Neural cell (in vitro differentiated cells): Measurements from ENCODE around the gene SNCAIP. TPM values are rescaled to one million over a fixed set of nuclear protein-coding genes. Genes with fewer than 3 reads are reported as not detected.

Experiments
- H2AFZ ChIP-seq: fragments of 200-600, 300-800 bp; sonication (generic), shearing (Covaris generic); 2 replicates; pipeline ENCODE4 v1.6.0; 2014; ENCODE audit warnings: low read depth, mild to moderate bottlenecking, antibody characterized with exemption, low read length, moderate library complexity
- H3F3A ChIP-seq: fragments of 200-600 bp; shearing (Covaris generic); 2 replicates; pipeline ENCODE4 v1.6.1; 2016; ENCODE audit warnings: mild to moderate bottlenecking, moderate library complexity, mixed read lengths, antibody characterized with exemption, low read length; ENCODE audit not compliant: insufficient read depth, poor library complexity, severe bottlenecking
- H3K27ac ChIP-seq: fragments of 200-600, 300-800 bp; sonication (generic), shearing (Covaris generic); 2 replicates; pipeline ENCODE4 v1.5.1; 2014; ENCODE audit warnings: mild to moderate bottlenecking, low read length, moderate library complexity
- H3K27me3 ChIP-seq: fragments of 300-800, 200-600 bp; sonication (generic), shearing (Covaris generic); 2 replicates; pipeline ENCODE4 v1.6.0; 2014; ENCODE audit warnings: mild to moderate bottlenecking, low read depth, low read length, moderate library complexity; ENCODE audit not compliant: insufficient read depth
- H3K36me3 ChIP-seq: fragments of 300-800, 200-600 bp; sonication (generic), shearing (Covaris generic); 2 replicates; pipeline ENCODE4 v1.5.1; 2014; ENCODE audit warnings: mild to moderate bottlenecking, antibody characterized with exemption, low read length, moderate library complexity; ENCODE audit not compliant: insufficient read depth
- H3K4me2 ChIP-seq: fragments of 300-800, 200-600 bp; sonication (generic), shearing (Covaris generic); 2 replicates; pipeline ENCODE4 v1.6.0; 2014; ENCODE audit warnings: mild to moderate bottlenecking, low read length
- H3K4me3 ChIP-seq: fragments of 300-800, 200-600 bp; sonication (generic), shearing (Covaris generic); 2 replicates; pipeline ENCODE4 v1.5.1; 2014; ENCODE audit warnings: mild to moderate bottlenecking, low read length, moderate library complexity
- H3K79me2 ChIP-seq: fragments of 200-600 bp; shearing (Covaris generic); replicated peaks from 2 replicates; pipeline ENCODE4 v1.6.0; 2014; ENCODE audit warnings: mild to moderate bottlenecking, low read length, moderate library complexity; ENCODE audit not compliant: insufficient read depth
- H3K9ac ChIP-seq: fragments of 300-800, 200-600 bp; sonication (generic), shearing (Covaris generic); 2 replicates; pipeline ENCODE4 v1.6.1; 2016; ENCODE audit warnings: mild to moderate bottlenecking, low read length, mixed read lengths
- H3K9me2 ChIP-seq: fragments of 200-600 bp; shearing (Covaris generic); 2 replicates; pipeline ENCODE4 v1.6.1; 2016; ENCODE audit warnings: mild to moderate bottlenecking, low read length, mixed read lengths; ENCODE audit not compliant: insufficient read depth
- H3K9me3 ChIP-seq: fragments of 200-600, 300-800 bp; sonication (generic), shearing (Covaris generic); 2 replicates; pipeline ENCODE4 v1.6.1; 2016; ENCODE audit warnings: mild to moderate bottlenecking, mixed run types, low read length, moderate library complexity, mixed read lengths
- H4K20me1 ChIP-seq: fragments of 200-600 bp; shearing (Covaris generic); 2 replicates; pipeline ENCODE4 v1.6.1; 2016; ENCODE audit warnings: mild to moderate bottlenecking, mixed run types; ENCODE audit not compliant: insufficient read depth
- CTCF ChIP-seq: fragments of 450-650 bp; IDR thresholded peaks from 2 replicates; pipeline ENCODE4 v1.5.1; 2014; ENCODE audit warnings: antibody characterized with exemption, mild to moderate bottlenecking, moderate library complexity; ENCODE audit not compliant: poor library complexity, severe bottlenecking
- EP300 ChIP-seq: fragments of 450-650 bp; conservative IDR thresholded peaks from 2 replicates; pipeline ENCODE4 v1.6.1; 2014; ENCODE audit warnings: antibody characterized with exemption, mild to moderate bottlenecking, moderate library complexity; ENCODE audit not compliant: poor library complexity, severe bottlenecking
- EZH2 ChIP-seq: fragments of 200-600, 300-800 bp; shearing (Covaris generic), sonication (generic); IDR thresholded peaks from 2 replicates; pipeline ENCODE4 v1.6.1; 2014; ENCODE audit warnings: antibody characterized with exemption, low read length, borderline replicate concordance, mild to moderate bottlenecking; ENCODE audit not compliant: insufficient read depth, poor library complexity, severe bottlenecking
- MXI1 ChIP-seq: fragments of 450-650 bp; conservative IDR thresholded peaks from 2 replicates; pipeline ENCODE4 v1.6.1; 2014; ENCODE audit warnings: antibody characterized with exemption, mild to moderate bottlenecking; ENCODE audit not compliant: poor library complexity, severe bottlenecking
- POLR2AphosphoS5 ChIP-seq: IDR thresholded peaks from 2 replicates; pipeline ENCODE4 v1.6.1; 2012
- RAD21 ChIP-seq: fragments of 450-650 bp; conservative IDR thresholded peaks from 2 replicates; pipeline ENCODE4 v1.6.1; 2014; ENCODE audit warnings: antibody characterized with exemption, mild to moderate bottlenecking, moderate library complexity
- REST ChIP-seq: IDR thresholded peaks from 2 replicates; pipeline ENCODE4 v1.6.1; 2012; ENCODE audit warnings: borderline replicate concordance
- SMC3 ChIP-seq: fragments of 450-650 bp; conservative IDR thresholded peaks from 2 replicates; pipeline ENCODE4 v1.6.1; 2014; ENCODE audit warnings: antibody characterized with exemption, mild to moderate bottlenecking, moderate library complexity; ENCODE audit not compliant: poor library complexity
- TAF1 ChIP-seq: IDR thresholded peaks from 2 replicates; pipeline ENCODE4 v1.6.1; 2012; ENCODE audit warnings: low read depth
- polyA plus RNA-seq: library from polyadenylated mRNA; depleted of rRNA; stranded (reverse); fragments of >200 nt; gene quantifications from 2 replicates; pipeline ENCODE4 v1.2.3, GENCODE V29; 2014

The SNCAIP gene
- polyA plus RNA-seq, 1 donor from 2014 or later: 25.6 TPM

- Histone ChIP-seq H3K27me3 (no peaks in the 10 kb centered on the region), H3K27ac (no peak overlapping the region), H3K36me3 (peaks cover 15% of the 10 kb centered on the region), H3K9me2 (no peaks in the 10 kb centered on the region), H2AFZ (no peak overlapping the region), H3K9ac (no peak overlapping the region), H3K4me3 (no peak overlapping the region), H3K79me2 (no peaks in the 10 kb centered on the region), H4K20me1 (no peaks in the 10 kb centered on the region), H3F3A (no peaks in the 10 kb centered on the region), H3K9me3 (peaks cover 4% of the 10 kb centered on the region), H3K4me2 (no peak overlapping the region)
- TF ChIP-seq POLR2AphosphoS5: no peak
- no peak for TF ChIP-seq EZH2
- no peak for TF ChIP-seq SMC3
- no peak for TF ChIP-seq EP300
- TF ChIP-seq REST: no peak
- TF ChIP-seq CTCF: no peak
- TF ChIP-seq MXI1: no peak
- TF ChIP-seq TAF1: no peak
- TF ChIP-seq RAD21: no peak
These were observed 111.2 kb downstream of the SNCAIP start for GRCh38 chr5:122423221-122423620.

GRCh38 chr5:122424132-122424531 lies 112.1 kb downstream of the SNCAIP start:
- Histone ChIP-seq H3K79me2 (no peaks in the 10 kb centered on the region), H3K9me2 (no peaks in the 10 kb centered on the region), H4K20me1 (no peaks in the 10 kb centered on the region), H3K36me3 (peaks cover 15% of the 10 kb centered on the region), H3K4me2 (no peak overlapping the region), H3K27ac (no peak overlapping the region), H3K27me3 (no peaks in the 10 kb centered on the region), H3K4me3 (no peak overlapping the region), H3F3A (no peaks in the 10 kb centered on the region), H2AFZ (no peak overlapping the region), H3K9ac (no peak overlapping the region), H3K9me3 (peaks cover 4% of the 10 kb centered on the region)
- TF ChIP-seq REST (no peak), MXI1 (no peak), EP300 (no peak), EZH2 (no peak), POLR2AphosphoS5 (no peak), RAD21 (no peak), SMC3 (no peak), TAF1 (no peak), CTCF (no peak)
